ENCODE results near the gene USH1C. TPM values are rescaled to one million over a fixed set of nuclear protein-coding genes. Genes with fewer than 3 reads are reported as not detected.

Gene USH1C
- total RNA-seq, 1 donor from 2014 or later = 0.24 TPM

GRCh38 chr11:17505146-17505545 lies 39.1 kb downstream of the USH1C start:
- Mint-ChIP-seq H3K4me3 (no peak overlapping the region), H3K36me3 (no peaks in the 10 kb centered on the region), H3K4me1 (peaks cover 3% of the 10 kb centered on the region), H3K27ac (no peak overlapping the region), H3K27me3 (ENCODE audit: insufficient read depth, low read depth) (peaks cover 5% of the 10 kb centered on the region), H3K9me3 (no peaks in the 10 kb centered on the region)
- Histone ChIP-seq H3K79me2 (ENCODE audit: low read depth) (no peaks in the 10 kb centered on the region), H3F3A (ENCODE audit: low read depth) (no peaks in the 10 kb centered on the region), H3K36me3 (no peaks in the 10 kb centered on the region), H3K9me3 (ENCODE audit: low read depth) (no peaks in the 10 kb centered on the region), H3K4me1 (no peaks in the 10 kb centered on the region), H3K4me2 (no peak overlapping the region), H3K27ac (no peak overlapping the region), H3K9ac (no peak overlapping the region), H2AFZ (replicated peaks) (no peak overlapping the region), H3K27me3 (no peaks in the 10 kb centered on the region), H4K20me1 (ENCODE audit: low read depth) (no peaks in the 10 kb centered on the region), H3K4me3 (no peak overlapping the region)
- no peak for DNase-seq (ENCODE audit: low spot score)
- TF ChIP-seq EZH2 (IDR thresholded peaks at IDR 0.05) = no peak
- TF ChIP-seq, protein P1, sequence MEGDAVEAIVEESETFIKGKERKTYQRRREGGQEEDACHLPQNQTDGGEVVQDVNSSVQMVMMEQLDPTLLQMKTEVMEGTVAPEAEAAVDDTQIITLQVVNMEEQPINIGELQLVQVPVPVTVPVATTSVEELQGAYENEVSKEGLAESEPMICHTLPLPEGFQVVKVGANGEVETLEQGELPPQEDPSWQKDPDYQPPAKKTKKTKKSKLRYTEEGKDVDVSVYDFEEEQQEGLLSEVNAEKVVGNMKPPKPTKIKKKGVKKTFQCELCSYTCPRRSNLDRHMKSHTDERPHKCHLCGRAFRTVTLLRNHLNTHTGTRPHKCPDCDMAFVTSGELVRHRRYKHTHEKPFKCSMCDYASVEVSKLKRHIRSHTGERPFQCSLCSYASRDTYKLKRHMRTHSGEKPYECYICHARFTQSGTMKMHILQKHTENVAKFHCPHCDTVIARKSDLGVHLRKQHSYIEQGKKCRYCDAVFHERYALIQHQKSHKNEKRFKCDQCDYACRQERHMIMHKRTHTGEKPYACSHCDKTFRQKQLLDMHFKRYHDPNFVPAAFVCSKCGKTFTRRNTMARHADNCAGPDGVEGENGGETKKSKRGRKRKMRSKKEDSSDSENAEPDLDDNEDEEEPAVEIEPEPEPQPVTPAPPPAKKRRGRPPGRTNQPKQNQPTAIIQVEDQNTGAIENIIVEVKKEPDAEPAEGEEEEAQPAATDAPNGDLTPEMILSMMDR (IDR thresholded peaks at IDR 0.05) = no peak
- TF ChIP-seq EZH2phosphoT487 (IDR thresholded peaks at IDR 0.05) = no peak

GRCh38 chr11:17504330-17505107 lies 39.7 kb downstream of the USH1C start:
- Histone ChIP-seq H3K27ac (no peak overlapping the region), H3K4me2 (no peak overlapping the region), H2AFZ (replicated peaks) (no peak overlapping the region), H3K4me3 (no peak overlapping the region), H3K9ac (no peak overlapping the region), H3K9me3 (ENCODE audit: low read depth) (no peaks in the 10 kb centered on the region), H3K36me3 (no peaks in the 10 kb centered on the region), H3K79me2 (ENCODE audit: low read depth) (no peaks in the 10 kb centered on the region), H3K4me1 (no peaks in the 10 kb centered on the region), H3K27me3 (no peaks in the 10 kb centered on the region), H3F3A (ENCODE audit: low read depth) (no peaks in the 10 kb centered on the region), H4K20me1 (ENCODE audit: low read depth) (no peaks in the 10 kb centered on the region)
- DNase-seq (ENCODE audit: low spot score) = peak; percentile 93
- no peak overlapping the region for H3K27ac Mint-ChIP-seq
- H3K4me3 Mint-ChIP-seq = no peak overlapping the region
- no peaks in the 10 kb centered on the region for H3K9me3 Mint-ChIP-seq
- peaks cover 3% of the 10 kb centered on the region for H3K4me1 Mint-ChIP-seq
- TF ChIP-seq EZH2phosphoT487 (IDR thresholded peaks at IDR 0.05) (no peak), EZH2 (IDR thresholded peaks at IDR 0.05) (no peak)
- TF ChIP-seq, protein P1 (IDR thresholded peaks at IDR 0.05) = peak; percentile 92
- H3K27me3 Mint-ChIP-seq (ENCODE audit: insufficient read depth, low read depth) = peaks cover 5% of the 10 kb centered on the region
- no peaks in the 10 kb centered on the region for H3K36me3 Mint-ChIP-seq

GRCh38 chr11:17502630-17503029 lies 41.6 kb downstream of the USH1C start:
- Histone ChIP-seq H3F3A (ENCODE audit: low read depth) (no peaks in the 10 kb centered on the region), H3K36me3 (no peaks in the 10 kb centered on the region), H4K20me1 (ENCODE audit: low read depth) (no peaks in the 10 kb centered on the region), H3K4me1 (no peaks in the 10 kb centered on the region), H3K27me3 (no peaks in the 10 kb centered on the region), H3K27ac (no peak overlapping the region), H3K4me3 (no peak overlapping the region), H2AFZ (replicated peaks) (no peak overlapping the region), H3K4me2 (no peak overlapping the region), H3K9ac (no peak overlapping the region), H3K79me2 (ENCODE audit: low read depth) (no peaks in the 10 kb centered on the region), H3K9me3 (ENCODE audit: low read depth) (no peaks in the 10 kb centered on the region)
- DNase-seq (ENCODE audit: low spot score) = no peak
- Mint-ChIP-seq H3K4me1 (peaks cover 5% of the 10 kb centered on the region), H3K4me3 (no peak overlapping the region), H3K27me3 (ENCODE audit: insufficient read depth, low read depth) (peaks cover 9% of the 10 kb centered on the region), H3K9me3 (no peaks in the 10 kb centered on the region), H3K27ac (no peak overlapping the region), H3K36me3 (no peaks in the 10 kb centered on the region)
- no peak for TF ChIP-seq EZH2 (IDR thresholded peaks at IDR 0.05)

- Histone ChIP-seq H3K9me3 (ENCODE audit: low read depth) (no peaks in the 10 kb centered on the region), H3K4me1 (no peaks in the 10 kb centered on the region), H3K27ac (no peak overlapping the region), H3F3A (ENCODE audit: low read depth) (no peaks in the 10 kb centered on the region), H3K4me2 (no peak overlapping the region), H3K9ac (no peak overlapping the region), H3K79me2 (ENCODE audit: low read depth) (no peaks in the 10 kb centered on the region), H3K27me3 (no peaks in the 10 kb centered on the region), H3K4me3 (no peak overlapping the region), H3K36me3 (no peaks in the 10 kb centered on the region), H2AFZ (replicated peaks) (no peak overlapping the region), H4K20me1 (ENCODE audit: low read depth) (no peaks in the 10 kb centered on the region)
- Mint-ChIP-seq H3K27ac (no peak overlapping the region), H3K36me3 (no peaks in the 10 kb centered on the region), H3K9me3 (no peaks in the 10 kb centered on the region), H3K4me1 (peaks cover 5% of the 10 kb centered on the region), H3K27me3 (ENCODE audit: insufficient read depth, low read depth) (peaks cover 10% of the 10 kb centered on the region), H3K4me3 (no peak overlapping the region)
- TF ChIP-seq EZH2 (IDR thresholded peaks at IDR 0.05) = no peak
- TF ChIP-seq, protein P1 (IDR thresholded peaks at IDR 0.05) = no peak
- TF ChIP-seq EZH2phosphoT487 (IDR thresholded peaks at IDR 0.05) = no peak
- no peak for DNase-seq (ENCODE audit: low spot score)
These were observed 43.5 kb downstream of the USH1C start for GRCh38 chr11:17500673-17501072.

All from neural progenitor cell (in vitro differentiated cells).